ENCODE data around the gene IL10RB. TPM values are rescaled to one million over a fixed set of nuclear protein-coding genes. Genes with fewer than 3 reads are reported as not detected.
"Not testable (repeated sequence)": the region's sequence is repeated elsewhere in the genome, so short reads cannot be mapped to it uniquely, and the experiment has no call there.

Gene IL10RB
- polyA plus RNA-seq (ENCODE audit: insufficient read length in 3 of 3): 10 to 100 TPM; 24.2 to 27.6 (median 26.2) TPM
- long read RNA-seq, donor 1, transcript IL10RB-201 (7 exons, 1,963 nt): major isoform, 15 of 15 reads
- long read RNA-seq, donor 1, partial matches to known transcripts: 0 of 15 reads
- long read RNA-seq, donor 1, other reads (novel, unspliced or antisense): 0 of 15 reads
- long read RNA-seq, donor 2, transcript IL10RB-201 (7 exons, 1,963 nt): major isoform, 10 of 16 reads
- long read RNA-seq, donor 2, partial matches to known transcripts: 5 of 16 reads
- long read RNA-seq, donor 2, other reads (novel, unspliced or antisense): 0 of 16 reads
- long read RNA-seq, donor 3, transcript IL10RB-201 (7 exons, 1,963 nt): major isoform, 12 of 13 reads
- long read RNA-seq, donor 3, partial matches to known transcripts: 0 of 13 reads
- long read RNA-seq, donor 3, other reads (novel, unspliced or antisense): 0 of 13 reads
- long read RNA-seq, donor 4, transcript IL10RB-201 (7 exons, 1,963 nt): major isoform, 7 of 19 reads
- long read RNA-seq, donor 4, partial matches to known transcripts: 11 of 19 reads
- long read RNA-seq, donor 4, other reads (novel, unspliced or antisense): 0 of 19 reads
- long read RNA-seq, donor 5, transcript IL10RB-201 (7 exons, 1,963 nt): major isoform, 7 of 7 reads
- long read RNA-seq, donor 5, partial matches to known transcripts: 0 of 7 reads
- long read RNA-seq, donor 5, other reads (novel, unspliced or antisense): 0 of 7 reads
- long read RNA-seq, donor 6, transcript IL10RB-201 (7 exons, 1,963 nt): major isoform, 17 of 18 reads
- long read RNA-seq, donor 6, partial matches to known transcripts: 0 of 18 reads
- long read RNA-seq, donor 6, other reads (novel, unspliced or antisense): 0 of 18 reads
- long read RNA-seq, donor 7, transcript IL10RB-201 (7 exons, 1,963 nt): major isoform, 16 of 17 reads
- long read RNA-seq, donor 7, partial matches to known transcripts: 0 of 17 reads
- long read RNA-seq, donor 7, other reads (novel, unspliced or antisense): 0 of 17 reads
- long read RNA-seq, donor 8, transcript IL10RB-201 (7 exons, 1,963 nt): major isoform, 14 of 14 reads
- long read RNA-seq, donor 8, partial matches to known transcripts: 0 of 14 reads
- long read RNA-seq, donor 8, other reads (novel, unspliced or antisense): 0 of 14 reads
- long read RNA-seq, donor 9, transcript IL10RB-201 (7 exons, 1,963 nt): major isoform, 19 of 33 reads
- long read RNA-seq, donor 9, partial matches to known transcripts: 13 of 33 reads
- long read RNA-seq, donor 9, other reads (novel, unspliced or antisense): 0 of 33 reads
- long read RNA-seq, donor 10, transcript IL10RB-201 (7 exons, 1,963 nt): major isoform, 7 of 8 reads
- long read RNA-seq, donor 10, partial matches to known transcripts: 0 of 8 reads
- long read RNA-seq, donor 10, other reads (novel, unspliced or antisense): 0 of 8 reads
- long read RNA-seq, donor 11, transcript IL10RB-201 (7 exons, 1,963 nt): major isoform, 10 of 11 reads
- long read RNA-seq, donor 11, partial matches to known transcripts: 0 of 11 reads
- long read RNA-seq, donor 11, other reads (novel, unspliced or antisense): 0 of 11 reads
- long read RNA-seq, donor 12, transcript IL10RB-201 (7 exons, 1,963 nt): major isoform, 22 of 33 reads
- long read RNA-seq, donor 12, partial matches to known transcripts: 9 of 33 reads
- long read RNA-seq, donor 12, other reads (novel, unspliced or antisense): 0 of 33 reads
- long read RNA-seq, donor 13, partial matches to known transcripts: 0 of 4 reads
- long read RNA-seq, donor 13, other reads (novel, unspliced or antisense): 0 of 4 reads
- long read RNA-seq, donor 14, transcript IL10RB-201 (7 exons, 1,963 nt): major isoform, 19 of 31 reads
- long read RNA-seq, donor 14, partial matches to known transcripts: 8 of 31 reads
- long read RNA-seq, donor 14, other reads (novel, unspliced or antisense): 0 of 31 reads
- long read RNA-seq, donor 15, transcript IL10RB-201 (7 exons, 1,963 nt): major isoform, 27 of 46 reads
- long read RNA-seq, donor 15, partial matches to known transcripts: 17 of 46 reads
- long read RNA-seq, donor 15, other reads (novel, unspliced or antisense): 0 of 46 reads
- long read RNA-seq, donor 16, transcript IL10RB-201 (7 exons, 1,963 nt): major isoform, 11 of 12 reads
- long read RNA-seq, donor 16, partial matches to known transcripts: 0 of 12 reads
- long read RNA-seq, donor 16, other reads (novel, unspliced or antisense): 0 of 12 reads

DNA sequence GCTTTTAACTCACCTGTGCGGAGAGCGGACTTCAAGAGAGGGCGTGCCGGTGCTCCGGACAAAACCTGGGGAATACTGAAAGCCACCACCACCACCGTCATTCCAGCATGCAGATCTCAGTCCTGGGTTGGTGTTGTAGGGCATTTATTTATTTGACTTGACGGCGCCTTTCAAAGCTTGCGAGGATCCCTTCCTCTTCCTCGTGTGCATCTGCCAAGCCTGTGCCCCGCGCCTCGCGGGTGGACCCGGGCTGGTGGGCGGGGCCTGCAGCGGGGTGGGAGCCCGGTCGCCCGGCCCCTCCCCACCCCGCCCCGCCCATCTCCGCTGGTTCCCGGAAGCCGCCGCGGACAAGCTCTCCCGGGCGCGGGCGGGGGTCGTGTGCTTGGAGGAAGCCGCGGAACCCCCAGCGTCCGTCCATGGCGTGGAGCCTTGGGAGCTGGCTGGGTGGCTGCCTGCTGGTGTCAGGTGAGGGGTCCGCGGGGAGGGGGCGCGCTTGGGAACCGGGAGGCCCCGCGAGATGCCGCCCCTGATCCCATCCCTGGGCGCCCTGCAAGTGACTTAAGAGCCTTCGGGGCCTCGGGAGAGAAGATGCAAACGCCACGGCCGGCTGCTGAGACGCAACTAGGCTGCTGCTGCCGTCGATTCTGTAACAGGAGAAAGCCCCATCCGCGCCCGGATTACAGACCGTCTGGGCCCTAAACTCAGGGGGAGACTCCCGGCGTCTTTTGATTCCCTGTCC is at the start of gene IL10RB:
Gene IL10RB (plus strand): TSS at position 318 of the 739 bp plus-strand sequence. CDS start 99 bp downstream, at position 417.
- DNase-seq: peak; percentile 76

DNA sequence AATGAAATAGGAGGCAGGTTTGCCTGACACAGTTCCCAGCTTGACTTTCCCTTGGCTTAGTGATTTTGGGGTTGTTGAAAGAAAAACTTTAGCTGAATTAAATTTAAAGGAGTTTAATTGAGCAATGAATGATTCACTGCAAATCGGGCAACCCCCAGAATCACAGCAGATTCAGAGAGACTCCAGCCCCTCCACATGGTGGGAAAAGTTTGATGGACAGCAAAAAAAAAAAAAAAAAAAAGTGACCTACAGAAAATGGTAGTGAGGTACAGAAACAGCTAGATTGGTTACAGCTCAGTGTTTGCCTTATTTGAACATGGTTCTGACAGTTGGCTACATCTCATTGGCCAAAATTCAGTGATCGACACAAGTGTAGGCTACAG is 49.0 kb upstream of the IL10RB start:
- DNase-seq: no peak

- no peak for DNase-seq
Measured at GRCh38 chr21:33219300-33219699, 46.9 kb upstream of the IL10RB start.

- DNase-seq: no peak
Measured at GRCh38 chr21:33219954-33220353, 46.2 kb upstream of the IL10RB start.

- DNase-seq: not testable (repeated sequence)
Measured at GRCh38 chr21:33225376-33225775, 40.8 kb upstream of the IL10RB start.

DNA sequence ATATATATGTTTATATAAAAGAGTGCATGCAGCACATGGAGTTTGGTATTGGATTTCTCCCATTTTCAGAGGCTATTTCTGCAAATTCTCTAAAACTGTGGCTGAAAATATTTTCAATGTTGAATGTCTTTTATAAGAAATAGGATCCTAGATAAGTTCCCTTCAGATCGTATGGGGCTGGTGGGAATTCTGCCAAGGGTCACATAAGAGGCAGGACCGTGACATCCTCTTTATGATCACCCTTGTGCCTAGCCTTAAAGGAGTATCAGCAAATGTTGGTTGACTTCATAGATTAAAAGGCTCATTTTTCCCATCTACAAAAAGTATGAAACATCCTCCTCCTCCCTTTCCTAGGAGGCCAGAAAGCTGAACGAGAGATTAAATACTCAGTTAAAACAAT is 37.7 kb upstream of the IL10RB start:
- no peak for DNase-seq

DNA sequence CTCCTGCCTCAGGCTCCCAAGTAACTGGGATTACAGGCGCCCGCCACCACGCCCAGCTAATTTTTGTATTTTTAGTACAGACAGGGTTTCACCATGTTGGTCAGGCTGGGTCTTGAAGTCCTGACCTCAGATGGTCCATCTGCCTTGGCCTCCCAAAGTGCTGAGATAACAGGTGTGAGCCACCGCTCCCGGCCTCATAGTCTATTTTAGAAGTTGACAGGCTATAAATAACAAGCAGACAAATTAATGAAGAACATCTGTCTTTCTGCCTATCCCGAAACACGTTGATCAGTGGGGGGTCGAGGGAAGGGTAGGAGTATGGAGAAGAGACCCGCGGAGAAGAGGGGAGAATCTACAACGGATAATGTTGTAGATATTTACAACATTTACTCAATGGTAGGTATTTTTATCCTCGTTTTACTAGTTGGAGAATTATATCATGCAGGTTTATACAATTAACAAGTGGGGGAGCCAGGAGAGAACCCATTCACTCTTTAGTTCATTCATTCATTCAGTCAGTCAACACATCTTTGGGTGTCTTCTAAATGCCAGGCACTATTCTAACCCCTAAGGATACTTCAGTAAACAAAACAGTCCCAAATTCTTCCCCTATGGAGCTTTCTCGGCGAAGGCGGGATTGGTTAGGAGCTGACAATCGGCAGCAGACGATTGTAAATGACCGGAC is 36.9 kb upstream of the IL10RB start:
- DNase-seq: no peak

- peak; percentile 73 for DNase-seq
Measured at GRCh38 chr21:33229784-33230544, 36.2 kb upstream of the IL10RB start, which contains the start of gene IFNAR2. TSS of gene IFNAR2 (plus strand) at chr21:33229938. CDS start at chr21:33241923, 11,985 bp downstream.

DNA sequence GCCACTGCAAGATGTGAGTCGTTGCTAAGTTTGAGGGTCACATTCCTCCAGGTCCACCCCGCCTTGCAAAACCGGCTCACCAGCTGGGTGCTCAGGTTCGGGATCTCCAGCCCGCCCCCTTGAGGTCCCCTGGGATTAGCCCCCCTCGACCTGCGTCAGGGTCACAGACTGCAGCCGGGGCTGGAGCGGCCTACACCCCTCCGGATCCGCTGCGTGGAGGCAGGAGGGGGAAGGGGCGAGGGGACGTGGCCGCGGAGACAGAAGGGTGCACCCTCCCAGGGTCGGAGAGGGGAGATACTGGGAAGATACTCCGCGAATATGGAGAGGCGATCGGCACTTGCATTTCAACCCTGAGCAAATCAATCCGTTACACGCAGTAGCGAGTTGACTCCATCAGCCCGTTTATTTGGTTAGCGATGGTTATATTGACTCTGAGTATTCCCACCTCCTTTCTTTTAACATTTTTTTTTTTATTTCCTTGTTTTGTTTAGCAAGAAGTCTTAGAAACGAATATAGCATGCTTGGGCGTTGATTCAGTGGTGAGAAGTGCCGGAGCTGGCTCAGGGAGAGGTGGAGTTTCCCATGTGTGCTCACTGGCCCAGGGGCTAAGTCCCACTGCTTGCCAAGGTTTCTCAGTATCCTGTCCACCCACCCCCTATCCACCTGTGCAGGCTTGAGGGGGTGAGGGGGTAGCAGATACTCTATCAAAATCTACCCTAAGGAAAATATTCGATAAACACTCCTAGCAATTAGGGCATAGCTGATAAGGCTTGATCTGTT is 35.4 kb upstream of the IL10RB start:
- peak; percentile 39 for DNase-seq

- no peak for DNase-seq
Measured at GRCh38 chr21:33231526-33231925, 34.6 kb upstream of the IL10RB start.

DNA sequence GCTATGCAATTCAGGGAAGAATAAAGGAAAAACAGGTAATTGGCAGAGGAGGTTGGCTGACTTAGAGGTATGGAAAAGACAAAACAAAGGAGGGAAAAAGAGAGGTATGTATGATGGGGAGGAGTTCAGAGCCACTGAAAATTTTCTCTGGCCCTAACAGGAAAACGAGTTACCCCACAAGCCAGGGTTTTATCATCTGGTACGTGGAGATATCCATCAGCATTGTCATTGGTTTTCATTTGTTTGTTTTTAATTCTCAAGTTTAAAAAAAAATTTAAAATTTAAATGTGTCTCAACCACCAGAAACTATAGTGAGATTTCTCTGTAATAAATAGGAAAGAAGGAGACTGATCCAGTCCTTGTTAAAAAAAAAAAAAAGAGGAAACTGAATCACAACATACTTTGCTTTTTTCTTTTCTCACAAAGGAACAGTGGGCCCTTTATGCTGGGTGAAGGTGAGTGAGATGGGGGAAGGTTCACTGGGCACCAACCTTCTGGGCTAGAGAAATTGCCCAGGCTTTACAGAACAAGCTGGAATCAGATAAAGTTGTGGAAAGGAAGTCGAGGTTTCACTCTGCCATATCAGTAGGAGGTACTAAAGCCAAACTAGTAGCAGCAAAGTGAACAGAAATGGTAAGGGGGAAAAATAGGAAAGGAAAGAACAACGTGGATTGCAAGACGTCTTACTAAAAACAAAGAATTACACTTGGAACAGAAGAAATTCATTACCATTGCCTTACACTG is 33.7 kb upstream of the IL10RB start:
- DNase-seq: no peak

DNA sequence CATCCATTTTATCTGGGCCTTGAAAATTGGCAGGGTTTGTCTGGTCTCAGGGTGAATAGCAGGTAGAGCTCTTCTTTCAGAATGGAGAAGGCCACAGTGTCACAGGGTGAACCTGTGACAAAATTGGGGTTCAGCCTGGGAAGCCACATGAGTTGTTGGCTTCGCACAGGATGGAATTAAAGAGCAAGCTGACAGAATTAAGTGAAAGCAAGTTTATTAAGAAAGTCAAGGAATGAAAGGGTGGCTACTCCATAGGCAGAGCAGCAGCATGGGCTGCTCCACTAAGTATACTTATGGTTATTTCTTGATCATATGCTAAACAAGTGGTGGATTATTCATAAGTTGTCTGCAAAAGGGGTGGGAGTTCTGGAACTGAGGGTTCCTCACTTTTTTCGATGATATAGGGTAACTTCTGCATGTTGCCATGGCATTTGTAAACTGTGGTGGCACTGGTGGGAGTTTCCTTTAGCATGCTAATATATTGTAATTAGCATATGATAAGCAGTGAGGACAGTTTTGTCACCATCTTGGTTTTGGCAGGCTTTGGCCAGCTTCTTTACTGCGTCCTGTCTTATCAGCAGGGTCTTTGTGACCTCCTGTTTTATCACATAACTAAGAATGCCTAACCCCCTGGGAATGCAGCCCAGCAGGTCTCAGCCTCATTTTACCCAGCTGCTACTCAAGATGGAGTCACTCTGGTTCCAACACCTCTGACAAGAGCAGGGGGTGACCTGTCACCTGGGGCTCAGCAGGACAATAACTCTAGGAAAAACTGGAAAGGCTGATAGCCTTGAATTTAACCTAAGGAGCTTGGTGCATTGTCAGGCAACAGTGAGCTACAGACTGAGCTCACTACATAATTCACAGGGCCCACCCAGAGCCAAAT is 31.3 kb upstream of the IL10RB start:
- no peak for DNase-seq

DNA sequence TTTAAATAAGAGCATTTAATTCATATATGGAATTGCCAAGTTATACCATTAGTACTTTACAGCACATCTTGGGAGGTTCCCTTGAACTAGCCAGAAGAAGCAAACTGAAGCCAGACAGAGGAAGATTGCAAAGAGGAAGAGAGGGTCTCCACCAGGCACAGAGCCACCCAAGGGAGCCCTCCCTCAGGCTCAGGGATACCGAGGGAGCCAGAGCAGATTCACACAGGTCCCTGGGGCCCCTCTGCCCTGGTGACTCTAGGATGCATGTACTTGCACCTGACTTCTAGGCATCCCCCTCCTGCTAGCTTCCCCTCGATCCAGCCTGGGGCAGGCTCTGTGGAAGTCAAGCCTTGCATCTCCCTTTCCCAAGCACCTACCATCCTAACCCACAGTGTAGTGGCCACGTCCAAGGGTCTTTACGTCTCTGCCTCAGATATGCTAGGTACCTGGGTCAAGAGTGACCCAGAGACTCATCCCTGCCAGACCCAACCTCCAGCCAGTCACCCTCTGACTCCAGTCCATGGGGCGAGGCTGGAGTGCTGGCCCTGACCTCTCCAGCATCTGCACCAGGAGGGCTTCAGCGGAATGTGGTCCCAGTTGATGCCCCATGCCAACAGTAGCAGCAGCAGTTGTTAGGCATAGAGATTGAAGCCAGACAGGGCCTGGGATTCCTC is 30.0 kb upstream of the IL10RB start:
- no peak for DNase-seq

GRCh38 chr21:33236766-33237165 is 29.4 kb upstream of the IL10RB start:
- no peak for DNase-seq
